WTC11 (cell line): Measurements from ENCODE around the gene UQCC2. TPM values are rescaled to one million over a fixed set of nuclear protein-coding genes. Genes with fewer than 3 reads are reported as not detected.

ENCODE experiments used
- ATAC-seq: fragments of 200-7000 bp; cut with Tn5 transposase; 2 replicates; pipeline ENCODE4 v1.10.0; 2021; ENCODE audit warnings: mild to moderate bottlenecking, moderate library complexity
- CTCF ChIA-PET: fragments of 300-600 bp; sonication (Branson Sonifier 250); formaldehyde crosslinking; loops from one replicate; lab custom pipeline; 2021; ENCODE audit warnings: antibody characterized with exemption; lab: Charles Lee
- POLR2A ChIA-PET: fragments of 350-600 bp; sonication (Branson Sonifier 250); formaldehyde crosslinking; loops from one replicate; lab custom pipeline; 2021; ENCODE audit warnings: antibody characterized with exemption; lab: Charles Lee
- DNase-seq: peaks from one replicate; pipeline ENCODE4 v3.0.0; 2021; ENCODE audit warnings: low spot score
- H3K27ac Mint-ChIP-seq: 2 replicates; pipeline ENCODE4 v1.8.0; 2021; ENCODE audit warnings: mixed read lengths
- H3K27me3 Mint-ChIP-seq: 2 replicates; pipeline ENCODE4 v1.8.0; 2021; ENCODE audit warnings: low read depth, mild to moderate bottlenecking, moderate library complexity, mixed read lengths
- H3K36me3 Mint-ChIP-seq: 2 replicates; pipeline ENCODE4 v1.8.0; 2021; ENCODE audit warnings: mixed read lengths
- H3K4me1 Mint-ChIP-seq: 2 replicates; pipeline ENCODE4 v1.8.0; 2022; ENCODE audit warnings: mixed read lengths
- H3K4me3 Mint-ChIP-seq: 2 replicates; pipeline ENCODE4 v1.8.0; 2021; ENCODE audit warnings: mild to moderate bottlenecking, moderate library complexity, mixed read lengths
- H3K9me3 Mint-ChIP-seq: 2 replicates; pipeline ENCODE4 v1.8.0; 2021; ENCODE audit warnings: mixed read lengths
- ATF1 ChIP-seq: sonication (generic); formaldehyde crosslinking; IDR thresholded peaks from 2 replicates; pipeline ENCODE4 v1.8.1; 2023; ENCODE audit warnings: mild to moderate bottlenecking, moderate library complexity, missing genetic modification reagents
- ATF3 ChIP-seq: sonication (generic); formaldehyde crosslinking; conservative IDR thresholded peaks from 2 replicates; pipeline ENCODE4 v1.8.1; 2022; ENCODE audit warnings: mild to moderate bottlenecking, missing genetic modification reagents
- CBFB ChIP-seq: sonication (generic); formaldehyde crosslinking; IDR thresholded peaks from 2 replicates; pipeline ENCODE4 v1.8.1; 2022; ENCODE audit warnings: mild to moderate bottlenecking, low read depth, missing genetic modification reagents
- CREB1 ChIP-seq: sonication (generic); formaldehyde crosslinking; IDR thresholded peaks from 2 replicates; pipeline ENCODE4 v1.8.0; 2023; ENCODE audit warnings: mild to moderate bottlenecking, missing genetic modification reagents
- E2F4 ChIP-seq: sonication (generic); formaldehyde crosslinking; IDR thresholded peaks from 2 replicates; pipeline ENCODE4 v1.8.1; 2022; ENCODE audit warnings: low read depth, mild to moderate bottlenecking, moderate library complexity, missing genetic modification reagents, borderline replicate concordance
- ERG ChIP-seq: fragments of 250-450 bp; sonication (Bioruptor Pico); IDR thresholded peaks from 2 replicates; pipeline ENCODE4 v1.8.0; 2021; ENCODE audit warnings: mild to moderate bottlenecking
- ESRRA ChIP-seq: sonication (generic); formaldehyde crosslinking; IDR thresholded peaks from 2 replicates; pipeline ENCODE4 v1.8.1; 2022; ENCODE audit warnings: mild to moderate bottlenecking, missing genetic modification reagents, borderline replicate concordance
- GRHL2 ChIP-seq: fragments of 250-450 bp; sonication (Bioruptor Pico); IDR thresholded peaks from 2 replicates; pipeline ENCODE4 v1.8.0; 2022; ENCODE audit warnings: mild to moderate bottlenecking, moderate library complexity; ENCODE audit not compliant: insufficient replicate concordance, severe bottlenecking
- HMGA2 ChIP-seq: fragments of 250-450 bp; sonication (Bioruptor Pico); IDR thresholded peaks from 2 replicates; pipeline ENCODE4 v1.4.0; 2021; ENCODE audit warnings: mild to moderate bottlenecking, moderate library complexity
- NFATC4 ChIP-seq: fragments of 250-450 bp; sonication (Bioruptor Pico); IDR thresholded peaks from 2 replicates; pipeline ENCODE4 v1.9.0; 2021; ENCODE audit warnings: mild to moderate bottlenecking
- NFE2L1 ChIP-seq: sonication (generic); formaldehyde crosslinking; IDR thresholded peaks from 2 replicates; pipeline ENCODE4 v1.8.1; 2023; ENCODE audit warnings: missing genetic modification reagents
- NR3C1 ChIP-seq: sonication (generic); formaldehyde crosslinking; conservative IDR thresholded peaks from 2 replicates; pipeline ENCODE4 v1.8.1; 2023; ENCODE audit warnings: low read depth, mild to moderate bottlenecking, missing genetic modification reagents
- PRDM15 ChIP-seq: sonication (generic); formaldehyde crosslinking; IDR thresholded peaks from 2 replicates; pipeline ENCODE4 v1.8.0; 2022; ENCODE audit warnings: missing genetic modification reagents
- RELA ChIP-seq: sonication (generic); formaldehyde crosslinking; IDR thresholded peaks from 2 replicates; pipeline ENCODE4 v1.8.1; 2022; ENCODE audit warnings: missing genetic modification reagents, mild to moderate bottlenecking, borderline replicate concordance
- SMAD3 ChIP-seq: sonication (generic); formaldehyde crosslinking; IDR thresholded peaks from 2 replicates; pipeline ENCODE4 v1.8.0; 2022; ENCODE audit warnings: missing genetic modification reagents, mild to moderate bottlenecking, borderline replicate concordance
- TEAD1 ChIP-seq: sonication (generic); formaldehyde crosslinking; IDR thresholded peaks from 2 replicates; pipeline ENCODE4 v1.8.0; 2022; ENCODE audit warnings: mild to moderate bottlenecking, missing genetic modification reagents
- TEAD4 ChIP-seq: sonication (generic); formaldehyde crosslinking; IDR thresholded peaks from 2 replicates; pipeline ENCODE4 v1.8.0; 2022; ENCODE audit warnings: mild to moderate bottlenecking, missing genetic modification reagents
- TP53 ChIP-seq: sonication (generic); formaldehyde crosslinking; IDR thresholded peaks from 2 replicates; pipeline ENCODE4 v1.8.1; 2023; ENCODE audit warnings: mild to moderate bottlenecking, missing genetic modification reagents
- ZBTB21 ChIP-seq: sonication (generic); formaldehyde crosslinking; IDR thresholded peaks from 2 replicates; pipeline ENCODE4 v1.8.1; 2023; ENCODE audit warnings: mild to moderate bottlenecking, missing genetic modification reagents, borderline replicate concordance
- ZNF138 ChIP-seq: sonication (generic); formaldehyde crosslinking; conservative IDR thresholded peaks from 2 replicates; pipeline ENCODE4 v1.8.1; 2022; ENCODE audit warnings: mild to moderate bottlenecking, moderate library complexity, missing genetic modification reagents
- ZNF219 ChIP-seq: sonication (generic); formaldehyde crosslinking; IDR thresholded peaks from 2 replicates; pipeline ENCODE4 v1.8.0; 2023; ENCODE audit warnings: missing genetic modification reagents, mild to moderate bottlenecking, borderline replicate concordance
- ZNF232 ChIP-seq: sonication (generic); formaldehyde crosslinking; IDR thresholded peaks from 2 replicates; pipeline ENCODE4 v1.8.0; 2022; ENCODE audit warnings: mild to moderate bottlenecking, missing genetic modification reagents
- ZNF532 ChIP-seq: fragments of 250-450 bp; sonication (Bioruptor Pico); IDR thresholded peaks from 2 replicates; pipeline ENCODE4 v1.9.0; 2021; ENCODE audit warnings: mild to moderate bottlenecking, borderline replicate concordance
- total RNA-seq: library from RNA; stranded (reverse); gene quantifications from 3 replicates; pipeline ENCODE4 v1.2.3, GENCODE V29; 2021
- TF ChIP-seq, protein P1 (sequence below): fragments of 200-600 bp; IDR thresholded peaks from 2 replicates; pipeline ENCODE4 v1.8.0; 2022; ENCODE audit warnings: antibody characterized with exemption

The UQCC2 gene
- total RNA-seq, 1 experiment from 2014 or later, result 65.8 TPM

- DNase-seq, result no peak
- Mint-ChIP-seq H3K4me3 (no peak overlapping the region), H3K9me3 (no peaks in the 10 kb centered on the region), H3K27ac (no peak overlapping the region), H3K4me1 (no peaks in the 10 kb centered on the region; the same call in 1 of the 2 replicates), H3K36me3 (no peaks in the 10 kb centered on the region), H3K27me3 (no peaks in the 10 kb centered on the region)
- CTCF ChIA-PET, result interaction anchor here (1.0 to 3.3 kb wide), 2 partner anchors 8 to 36 kb away, joined by 3 to 13 read pairs; no protein-coding TSS in a partner anchor
- ATAC-seq, result no peak
- POLR2A ChIA-PET, result no interaction called here
- TF ChIP-seq E2F4 (no peak), RELA (CRISPR knock-in tag) (no peak), ATF1 (CRISPR knock-in tag) (no peak), TEAD4 (CRISPR knock-in tag) (no peak), TP53 (CRISPR knock-in tag) (no peak), SMAD3 (CRISPR knock-in tag) (no peak), CBFB (CRISPR knock-in tag) (no peak), ZNF232 (CRISPR knock-in tag) (no peak), ESRRA (CRISPR knock-in tag) (no peak), ZNF532 (no peak), ZNF219 (no peak), ERG (CRISPR knock-in tag) (no peak), NFE2L1 (no peak)
- TF ChIP-seq, protein P1, sequence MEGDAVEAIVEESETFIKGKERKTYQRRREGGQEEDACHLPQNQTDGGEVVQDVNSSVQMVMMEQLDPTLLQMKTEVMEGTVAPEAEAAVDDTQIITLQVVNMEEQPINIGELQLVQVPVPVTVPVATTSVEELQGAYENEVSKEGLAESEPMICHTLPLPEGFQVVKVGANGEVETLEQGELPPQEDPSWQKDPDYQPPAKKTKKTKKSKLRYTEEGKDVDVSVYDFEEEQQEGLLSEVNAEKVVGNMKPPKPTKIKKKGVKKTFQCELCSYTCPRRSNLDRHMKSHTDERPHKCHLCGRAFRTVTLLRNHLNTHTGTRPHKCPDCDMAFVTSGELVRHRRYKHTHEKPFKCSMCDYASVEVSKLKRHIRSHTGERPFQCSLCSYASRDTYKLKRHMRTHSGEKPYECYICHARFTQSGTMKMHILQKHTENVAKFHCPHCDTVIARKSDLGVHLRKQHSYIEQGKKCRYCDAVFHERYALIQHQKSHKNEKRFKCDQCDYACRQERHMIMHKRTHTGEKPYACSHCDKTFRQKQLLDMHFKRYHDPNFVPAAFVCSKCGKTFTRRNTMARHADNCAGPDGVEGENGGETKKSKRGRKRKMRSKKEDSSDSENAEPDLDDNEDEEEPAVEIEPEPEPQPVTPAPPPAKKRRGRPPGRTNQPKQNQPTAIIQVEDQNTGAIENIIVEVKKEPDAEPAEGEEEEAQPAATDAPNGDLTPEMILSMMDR, result no peak
Measured at GRCh38 chr6:33735216-33735615, 23.7 kb upstream of the UQCC2 start.

DNA sequence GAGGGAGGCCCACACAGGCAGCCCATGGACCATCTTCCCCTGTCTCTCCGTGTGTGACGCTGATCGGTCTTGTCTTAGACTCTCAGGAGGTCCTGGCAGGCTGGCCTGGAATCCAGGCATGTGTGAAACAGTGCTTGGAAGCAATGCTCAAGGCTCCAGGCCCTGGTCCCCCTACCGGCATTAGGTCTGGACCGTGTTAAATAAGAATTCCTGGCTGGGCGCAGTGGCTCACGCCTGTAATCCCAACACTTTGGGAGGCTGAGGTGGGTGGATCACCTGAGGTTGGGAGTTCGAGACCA lies 22.2 kb upstream of the UQCC2 start:
- Mint-ChIP-seq H3K36me3 (no peaks in the 10 kb centered on the region), H3K4me3 (no peak overlapping the region), H3K27me3 (no peaks in the 10 kb centered on the region), H3K27ac (no peak overlapping the region), H3K9me3 (no peaks in the 10 kb centered on the region), H3K4me1 (no peaks in the 10 kb centered on the region; the same call in 1 of the 2 replicates)
- CTCF ChIA-PET, result no interaction called here
- POLR2A ChIA-PET, result no interaction called here
- TF ChIP-seq HMGA2 (no peak), ZNF138 (CRISPR knock-in tag) (no peak), SMAD3 (CRISPR knock-in tag) (no peak), TEAD1 (CRISPR knock-in tag) (no peak), RELA (CRISPR knock-in tag) (no peak), ESRRA (CRISPR knock-in tag) (no peak), NFATC4 (CRISPR knock-in tag) (no peak), ZBTB21 (no peak), PRDM15 (no peak), NR3C1 (CRISPR knock-in tag) (no peak), TP53 (CRISPR knock-in tag) (no peak), CREB1 (CRISPR knock-in tag) (no peak), ZNF232 (CRISPR knock-in tag) (no peak), ATF3 (CRISPR knock-in tag) (no peak), GRHL2 (CRISPR knock-in tag) (no peak)
- ATAC-seq (no peak), DNase-seq (no peak)
